ENCODE measurements around the gene ESYT1. TPM values are rescaled to one million over a fixed set of nuclear protein-coding genes. Genes with fewer than 3 reads are reported as not detected.
A peak's percentile ranks its signal among the peaks of the same experiment; 100 is the strongest.

Gene ESYT1
- total and polyA plus RNA-seq, 11 donors, result 17.0 to 81.1 (median 43.4) TPM

DNA sequence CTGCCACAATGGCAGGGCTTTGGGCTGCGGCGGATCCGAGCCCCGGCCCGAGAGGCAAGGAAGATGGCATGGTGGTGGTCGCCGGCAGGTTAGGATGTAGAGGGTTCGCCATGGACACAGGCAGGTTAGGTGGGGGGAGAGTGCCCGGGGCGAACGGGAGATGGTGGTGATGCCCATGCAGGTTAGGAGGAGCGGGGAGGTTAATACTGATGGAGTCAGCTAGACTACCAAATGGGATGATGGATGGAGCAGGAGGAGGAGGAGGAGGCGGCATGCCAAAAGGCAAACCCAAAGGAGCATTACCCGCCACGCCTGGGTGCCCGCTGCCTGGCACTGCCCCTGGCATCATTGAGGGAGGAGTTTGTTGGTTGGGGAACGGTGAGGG lies 36.3 kb downstream of the ESYT1 start:
- H3K36me3 ChIP-seq, result peaks cover 0 to 98% (median 97%) of the 10 kb centered on the region in 9 donors
- TF ChIP-seq CTCF (IDR thresholded peaks at IDR 0.05), result no peak
- TF ChIP-seq POLR2A (IDR thresholded peaks at IDR 0.05), result no peak
- intact Hi-C loops (cut with DNase I), result no loop called here
- peak overlapping the region in 1 of 12 donors; percentile 98 for H3K27ac ChIP-seq
- peaks cover 4 to 43% (median 27%) of the 10 kb centered on the region in 12 donors for H3K4me1 ChIP-seq
- ATAC-seq (peak in 1 of 4 donors; percentile 2), DNase-seq (no peak)
- no peaks in the 10 kb centered on the region for H3K9me3 ChIP-seq
- 91 to 94% (median 92%) methylated on average over 17 of the region's 17 CpGs for WGBS, 4 donors
- H3K27me3 ChIP-seq, result no peaks in the 10 kb centered on the region
- H3K4me3 ChIP-seq, result no peak overlapping the region

DNA sequence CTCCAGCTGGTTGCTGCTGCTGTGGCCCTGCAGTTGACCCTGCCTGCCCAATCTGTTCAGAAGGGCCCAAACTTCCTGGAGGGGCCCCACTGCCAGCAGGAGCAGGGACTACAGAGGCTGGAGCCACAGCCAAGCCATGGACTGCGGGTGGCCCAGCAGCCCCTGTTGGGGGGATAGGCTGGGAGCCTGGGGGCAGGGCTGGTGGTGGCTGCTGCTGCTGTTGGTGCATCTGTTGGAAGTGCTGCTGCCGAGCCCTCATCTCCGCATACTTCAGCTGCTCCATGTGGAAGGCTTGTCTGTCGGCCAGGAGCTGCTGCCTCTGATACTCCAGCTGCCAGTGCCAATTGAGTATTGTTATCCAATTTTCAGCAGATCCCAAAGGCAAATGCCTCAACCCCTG lies 37.3 kb downstream of the ESYT1 start:
- intact Hi-C loops (cut with DNase I), result no loop called here
- no peak for TF ChIP-seq CTCF (IDR thresholded peaks at IDR 0.05)
- TF ChIP-seq POLR2A (IDR thresholded peaks at IDR 0.05), result no peak
- ATAC-seq (peak in 3 of 4 donors; percentile 4 to 23 (median 9)), DNase-seq (peak in 1 of 5 donors; percentile 45)
- Histone ChIP-seq H3K4me3 (no peak overlapping the region), H3K4me1 (peaks cover 4 to 33% (median 17%) of the 10 kb centered on the region in 12 donors), H3K36me3 (peaks cover 0 to 98% (median 97%) of the 10 kb centered on the region in 9 donors), H3K27me3 (no peaks in the 10 kb centered on the region), H3K27ac (peak overlapping the region in 3 of 12 donors; percentile 6 to 30 (median 8)), H3K9me3 (no peaks in the 10 kb centered on the region)
- WGBS, 4 donors, result 38 to 56% (median 50%) methylated on average over 3 to 4 of the region's 4 CpGs

DNA sequence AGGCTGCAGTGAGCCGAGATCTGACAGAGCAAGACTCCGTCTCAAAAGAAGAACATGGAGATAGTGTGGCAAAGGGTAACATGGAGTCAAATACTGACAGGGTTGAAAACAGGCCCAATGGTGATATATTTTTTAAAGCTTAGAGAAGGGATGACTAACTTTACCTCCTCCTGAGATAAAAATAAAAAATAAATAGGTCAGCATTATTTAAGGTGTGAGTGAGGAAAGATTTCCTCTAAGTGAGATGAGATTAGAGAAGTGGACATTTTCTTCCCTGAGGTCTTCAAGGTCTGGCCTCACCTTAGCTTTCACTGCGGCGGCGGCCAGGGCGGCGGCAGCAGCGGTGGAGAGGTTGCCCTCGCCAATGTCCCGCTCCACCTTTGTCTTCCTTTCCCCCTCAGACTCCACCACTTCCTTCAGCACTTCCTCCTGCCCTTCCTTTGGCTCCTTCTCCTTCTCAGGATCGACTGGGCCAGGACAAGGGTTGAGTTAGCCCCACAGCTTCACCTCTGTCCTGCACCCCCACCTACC lies 41.2 kb downstream of the ESYT1 start:
- ATAC-seq (no peak), DNase-seq (no peak)
- peaks cover 0 to 10% (median 0%) of the 10 kb centered on the region in 12 donors for H3K4me1 ChIP-seq
- no peak overlapping the region for H3K27ac ChIP-seq
- no peaks in the 10 kb centered on the region for H3K27me3 ChIP-seq
- H3K4me3 ChIP-seq, result no peak overlapping the region
- no peaks in the 10 kb centered on the region for H3K9me3 ChIP-seq
- no peak for TF ChIP-seq POLR2A (IDR thresholded peaks at IDR 0.05)
- intact Hi-C loops (cut with DNase I), result no loop called here
- peaks cover 3 to 98% (median 97%) of the 10 kb centered on the region in 9 donors for H3K36me3 ChIP-seq
- WGBS, 4 donors, result 78 to 89% (median 82%) methylated on average over 11 of the region's 11 CpGs

GRCh38 chr12:56172839-56173238 lies 44.8 kb downstream of the ESYT1 start:
- peaks cover 3 to 100% (median 99%) of the 10 kb centered on the region in 9 donors for H3K36me3 ChIP-seq
- H3K27me3 ChIP-seq, result no peaks in the 10 kb centered on the region
- no peaks in the 10 kb centered on the region for H3K4me1 ChIP-seq
- 86 to 93% (median 88%) methylated on average over 7 of the region's 7 CpGs for WGBS, 4 donors
- ATAC-seq, result no peak
- TF ChIP-seq POLR2A (IDR thresholded peaks at IDR 0.05), result no peak
- TF ChIP-seq CTCF (IDR thresholded peaks at IDR 0.05), result no peak
- intact Hi-C loops (cut with DNase I), result no loop called here
- no peak overlapping the region for H3K27ac ChIP-seq
- DNase-seq, result no peak
- no peaks in the 10 kb centered on the region for H3K9me3 ChIP-seq
- no peak overlapping the region for H3K4me3 ChIP-seq

DNA sequence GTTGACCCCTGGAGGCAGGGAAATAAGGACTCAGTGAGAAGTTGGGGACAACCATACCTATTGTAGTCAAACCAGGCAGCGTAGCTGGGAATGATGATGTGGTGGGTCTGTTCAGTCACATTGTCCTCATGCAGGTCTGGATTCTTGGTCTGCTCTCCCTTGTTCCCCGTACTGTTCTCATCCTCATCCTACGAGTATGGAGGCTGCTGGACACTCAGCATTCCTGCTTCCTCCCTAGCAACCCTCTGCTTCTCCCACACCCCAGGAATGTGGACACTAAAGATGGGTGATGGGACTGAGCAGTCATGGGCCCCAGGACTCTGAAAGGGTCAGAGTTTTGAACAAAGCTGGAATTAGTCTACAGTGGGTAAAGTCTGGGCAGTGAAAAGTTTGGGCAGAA lies 50.3 kb downstream of the ESYT1 start:
- no peak overlapping the region for H3K27ac ChIP-seq
- H3K36me3 ChIP-seq, result peaks cover 3 to 100% (median 100%) of the 10 kb centered on the region in 9 donors
- ATAC-seq (no peak), DNase-seq (no peak)
- TF ChIP-seq POLR2A (IDR thresholded peaks at IDR 0.05), result no peak
- no peak for TF ChIP-seq CTCF (IDR thresholded peaks at IDR 0.05)
- intact Hi-C loops (cut with DNase I), result no loop called here
- no peak overlapping the region for H3K4me3 ChIP-seq
- H3K9me3 ChIP-seq, result no peaks in the 10 kb centered on the region
- H3K4me1 ChIP-seq, result no peaks in the 10 kb centered on the region
- WGBS, 4 donors, result 80 to 91% (median 89%) methylated on average over 3 of the region's 3 CpGs
- no peaks in the 10 kb centered on the region for H3K27me3 ChIP-seq

Measured in heart left ventricle (tissue), 16 donors.